ENCODE results near the gene DERL3. TPM values are rescaled to one million over a fixed set of nuclear protein-coding genes. Genes with fewer than 3 reads are reported as not detected.

DERL3 gene
- total RNA-seq, 1 experiment from 2014 or later, result 9.8 TPM

- Histone ChIP-seq H2BK15ac (ENCODE audit: low read depth, low read length) (no peak overlapping the region), H2BK12ac (ENCODE audit: insufficient read length, low read depth, low read length) (no peak overlapping the region), H3K23ac (ENCODE audit: insufficient read length, low read depth, low read length) (no peak overlapping the region), H3K56ac (ENCODE audit: insufficient read length, low read depth, low read length) (no peak overlapping the region), H3K23me2 (ENCODE audit: insufficient read length, low read depth, low read length, poor library complexity, severe bottlenecking) (no peaks in the 10 kb centered on the region), H3K79me2 (ENCODE audit: insufficient read depth, low read length) (no peaks in the 10 kb centered on the region), H3K4me2 (ENCODE audit: insufficient read depth, insufficient read length, low read length) (no peak overlapping the region), H2BK120ac (ENCODE audit: low read depth, low read length, poor library complexity, severe bottlenecking) (no peak overlapping the region), H3K27me3 (ENCODE audit: insufficient read depth, low read length) (no peaks in the 10 kb centered on the region), H3K27ac (ENCODE audit: insufficient read length, low read depth, low read length) (no peak overlapping the region), H2AK5ac (ENCODE audit: insufficient read length, low read length) (no peak overlapping the region), H2BK20ac (ENCODE audit: low read depth, low read length, poor library complexity, severe bottlenecking) (no peak overlapping the region), H4K91ac (ENCODE audit: insufficient read length, low read depth, low read length) (no peak overlapping the region), H3T11ph (ENCODE audit: low read length) (no peak overlapping the region), H3K14ac (ENCODE audit: insufficient read depth, low read length) (no peak overlapping the region), H3K4ac (ENCODE audit: low read depth, low read length) (no peak overlapping the region), H2AFZ (ENCODE audit: low read length) (no peak overlapping the region), H3K79me1 (ENCODE audit: insufficient read depth, low read depth, low read length, poor library complexity, severe bottlenecking) (no peaks in the 10 kb centered on the region), H2BK5ac (ENCODE audit: insufficient read length, low read length) (no peak overlapping the region), H4K5ac (ENCODE audit: insufficient read length, low read depth, low read length) (no peak overlapping the region), H3K18ac (ENCODE audit: insufficient read length, low read depth, low read length) (no peak overlapping the region), H3K4me1 (ENCODE audit: insufficient read depth, low read length) (no peaks in the 10 kb centered on the region), H4K20me1 (ENCODE audit: control insufficient read depth, insufficient read depth, insufficient read length) (no peaks in the 10 kb centered on the region), H3K9me3 (ENCODE audit: control insufficient read depth, low read depth, low read length) (no peaks in the 10 kb centered on the region), H4K8ac (replicated peaks; ENCODE audit: insufficient read length, low read depth, low read length) (no peak overlapping the region), H3K9ac (ENCODE audit: extremely low read depth, insufficient read length, low read length) (no peak overlapping the region)
- Mint-ChIP-seq H3K27me3 (ENCODE audit: low read depth) (no peaks in the 10 kb centered on the region), H3K9me3 (no peaks in the 10 kb centered on the region), H3K4me3 (no peak overlapping the region), H3K27ac (no peak overlapping the region), H3K36me3 (ENCODE audit: insufficient read depth in 1 of 3, low read depth in 3 of 3) (peaks cover 4 to 10% (median 7%) of the 10 kb centered on the region in 3 experiments; a peak in 4 of 7 replicates), H3K4me1 (peaks cover 0 to 4% of the 10 kb centered on the region in 2 experiments; a peak in 1 of 4 replicates)
- WGBS (ENCODE audit: extremely low coverage, insufficient read length, low lambda C conversion rate), result no CpG with 5 or more reads among the region's 20 CpGs
- TF ChIP-seq, protein P1, sequence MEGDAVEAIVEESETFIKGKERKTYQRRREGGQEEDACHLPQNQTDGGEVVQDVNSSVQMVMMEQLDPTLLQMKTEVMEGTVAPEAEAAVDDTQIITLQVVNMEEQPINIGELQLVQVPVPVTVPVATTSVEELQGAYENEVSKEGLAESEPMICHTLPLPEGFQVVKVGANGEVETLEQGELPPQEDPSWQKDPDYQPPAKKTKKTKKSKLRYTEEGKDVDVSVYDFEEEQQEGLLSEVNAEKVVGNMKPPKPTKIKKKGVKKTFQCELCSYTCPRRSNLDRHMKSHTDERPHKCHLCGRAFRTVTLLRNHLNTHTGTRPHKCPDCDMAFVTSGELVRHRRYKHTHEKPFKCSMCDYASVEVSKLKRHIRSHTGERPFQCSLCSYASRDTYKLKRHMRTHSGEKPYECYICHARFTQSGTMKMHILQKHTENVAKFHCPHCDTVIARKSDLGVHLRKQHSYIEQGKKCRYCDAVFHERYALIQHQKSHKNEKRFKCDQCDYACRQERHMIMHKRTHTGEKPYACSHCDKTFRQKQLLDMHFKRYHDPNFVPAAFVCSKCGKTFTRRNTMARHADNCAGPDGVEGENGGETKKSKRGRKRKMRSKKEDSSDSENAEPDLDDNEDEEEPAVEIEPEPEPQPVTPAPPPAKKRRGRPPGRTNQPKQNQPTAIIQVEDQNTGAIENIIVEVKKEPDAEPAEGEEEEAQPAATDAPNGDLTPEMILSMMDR (conservative IDR thresholded peaks at IDR 0.05), result no peak
- no peak for DNase-seq
Measured at GRCh38 chr22:23882370-23882769, 43.6 kb upstream of the DERL3 start.
